Ovary (tissue), 9 donors: ENCODE results near the gene LRRIQ1. TPM values are rescaled to one million over a fixed set of nuclear protein-coding genes. Genes with fewer than 3 reads are reported as not detected.

Source experiments
- DNase-seq, 5 donors: peaks; one replicate each; pipeline ENCODE4 v3.0.0-alpha.2; 2019 to 2020
- H3K27ac ChIP-seq, 2 donors: fragments of 200-600 bp; one replicate each; pipeline versions ENCODE4 v1.5.1 to v1.8.0; 2019 to 2022
- H3K27me3 ChIP-seq: fragments of 200-600 bp; one replicate; pipeline ENCODE4 v1.8.0; 2022
- H3K36me3 ChIP-seq: fragments of 200-600 bp; sonication (generic); one replicate; pipeline ENCODE4 v1.5.1; 2019
- H3K4me1 ChIP-seq: one replicate; pipeline ENCODE4 v1.8.1; 2013; ENCODE audit warnings: mild to moderate bottlenecking, moderate library complexity; ENCODE audit not compliant: insufficient read depth
- H3K4me3 ChIP-seq: fragments of 200-600 bp; sonication (generic); one replicate; pipeline ENCODE4 v1.5.1; 2017
- H3K9me3 ChIP-seq, 2 donors: fragments of 200-600 bp in 1 of 2; sonication (generic) in 1 of 2; one replicate each; pipeline versions ENCODE4 v1.5.1 to v1.8.1; 2013 to 2019; ENCODE audit warnings: mild to moderate bottlenecking in 1 of 2, moderate library complexity in 1 of 2
- EP300 ChIP-seq: sonication (generic); formaldehyde crosslinking; IDR thresholded peaks from one replicate; pipeline ENCODE4 v1.6.1; 2017; ENCODE audit warnings: antibody characterized with exemption
- POLR2A ChIP-seq: fragments of 450-650 bp; IDR thresholded peaks from one replicate; pipeline ENCODE4 v1.6.1; 2017; ENCODE audit warnings: antibody characterized with exemption, mild to moderate bottlenecking, moderate library complexity
- WGBS, 3 donors: extraction: QIAGEN DNeasy Blood & Tissue Kit in 1 of 3; methylation state at CpG; one replicate each; pipeline versions ENCODE4 v1.1.5 to v1.1.7; 2013 to 2017; 5-methylcytosine and 5-hydroxymethylcytosine counted together
- intact Hi-C, 4 donors: fragments of 100-400 bp; cut with DNase I; formaldehyde crosslinking; loops; one replicate each; pipeline versions ENCODE4 v1.11.0 to v1.15.1; 2022 to 2023
- polyA plus RNA-seq, 2 donors: library from polyadenylated mRNA; stranded (reverse); fragments of 200-250 nt in 1 of 2; fragments of 350-450 nt in 1 of 2; fragmentation: Illumina TruSeq in 1 of 2; extraction: RNeasy Lipid Tissue Mini Kit (QIAGEN cat#74804) in 1 of 2; gene quantifications; one replicate each; pipeline ENCODE4 v1.2.3, GENCODE V29; 2013 to 2014
- total RNA-seq, 7 donors: library from RNA; depleted of rRNA in 2 of 7; stranded (reverse); fragments of >200 nt in 2 of 7; fragmentation: NEBNext Ultra II Directional in 3 of 7; extraction: Animal tissue kit (Norgen Biotek cat#: 25700) in 3 of 7; gene quantifications; one replicate each; pipeline versions ENCODE4 v1.1.0 to v1.2.4, GENCODE V29; 2016 to 2023
- TF ChIP-seq, protein P1 (sequence below), 3 donors: fragments of 450-650 bp in 2 of 3; fragments of 200-600 bp in 1 of 3; IDR thresholded peaks; one replicate each; pipeline versions ENCODE4 v1.5.1 to v1.8.0; 2016 to 2022; ENCODE audit warnings: antibody characterized with exemption in 3 of 3, mild to moderate bottlenecking in 1 of 3
- donor health status: DM: no; HTN: no; CAD: no; lungs with moderate emphysema.
- donor health status: DM: no; HTN: no; CAD: no.
- donor health status: Bipolar disorder and iron deficiency.
- donor health status: DM: yes; HTN: yes; CAD: no.
- donor health status: DM: no; HTN: no; CAD: no.
- donor health status: DM: yes; HTN: yes; CAD: no.

The LRRIQ1 gene
- total and polyA plus RNA-seq, 9 donors = 0.04 to 18.6 (median 1.2) TPM; not detected in 1

DNA sequence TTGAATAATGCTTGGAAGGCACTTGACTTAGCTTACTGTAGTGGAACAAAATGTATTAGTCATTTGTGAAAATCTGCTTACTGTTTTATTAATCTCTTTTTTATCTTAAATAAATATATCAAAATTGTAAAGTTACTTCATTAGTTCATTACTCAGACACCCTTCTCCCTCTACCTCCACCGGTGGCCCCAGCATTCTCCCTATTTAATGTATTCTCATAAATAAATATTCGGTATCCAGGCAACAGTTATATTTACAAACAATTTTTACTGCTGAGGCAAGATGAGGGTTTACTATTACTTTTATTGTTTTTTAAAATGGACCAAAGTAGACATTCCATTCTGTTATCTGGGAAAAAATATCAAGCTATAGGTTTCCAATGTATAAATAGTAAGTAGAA lies 224.3 kb downstream of the LRRIQ1 start:
- DNase-seq = no peak
- intact Hi-C loops = no loop called here
- Histone ChIP-seq H3K36me3 (no peaks in the 10 kb centered on the region), H3K4me3 (no peak overlapping the region), H3K27ac (no peak overlapping the region), H3K4me1 (no peaks in the 10 kb centered on the region), H3K9me3 (no peaks in the 10 kb centered on the region), H3K27me3 (no peaks in the 10 kb centered on the region)
- TF ChIP-seq POLR2A = no peak
- no peak for TF ChIP-seq EP300
- 73 to 86% (median 79%) methylated on average over 2 of the region's 2 CpGs for WGBS, 3 donors

DNA sequence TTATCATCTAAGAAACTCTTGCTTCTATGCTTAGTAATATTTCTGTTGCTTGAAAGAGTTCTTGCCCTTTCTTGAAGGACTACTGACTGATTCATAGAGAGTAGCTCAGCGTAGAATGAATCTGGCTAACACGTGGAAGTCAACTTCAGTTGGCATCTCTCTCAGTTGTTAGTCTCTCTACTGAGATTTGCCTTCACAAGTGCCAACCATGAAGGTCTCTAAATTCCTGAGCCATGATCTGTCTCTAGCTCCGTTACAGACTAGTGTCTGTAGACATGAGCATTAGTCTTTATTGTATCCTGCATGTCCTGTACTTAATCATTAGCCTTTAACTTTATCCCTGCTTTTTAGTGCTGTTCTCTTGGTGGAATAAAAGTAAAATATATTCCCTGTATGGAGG lies 224.7 kb downstream of the LRRIQ1 start:
- intact Hi-C loops = no loop called here

DNA sequence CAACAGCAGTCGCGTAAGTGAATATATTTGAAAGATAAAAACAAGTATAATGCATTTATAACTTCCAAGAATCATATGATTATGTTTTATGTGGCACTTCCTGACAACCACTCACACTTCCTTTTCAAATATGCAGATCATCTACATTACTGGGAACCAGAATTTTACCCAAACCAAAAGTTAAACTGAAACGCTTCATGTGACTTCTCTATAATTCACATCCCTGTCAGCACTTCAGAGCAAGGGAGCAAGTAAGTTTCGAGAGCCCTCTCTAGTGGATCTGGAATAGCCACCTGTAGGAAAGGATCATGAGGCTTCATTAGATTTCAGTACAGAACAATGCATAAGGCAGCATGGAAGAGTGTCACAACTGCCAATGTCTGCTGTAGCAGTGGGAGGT lies 230.2 kb downstream of the LRRIQ1 start:
- WGBS, 3 donors = 63 to 73% (median 66%) methylated on average over 4 of the region's 4 CpGs
- TF ChIP-seq, protein P1, sequence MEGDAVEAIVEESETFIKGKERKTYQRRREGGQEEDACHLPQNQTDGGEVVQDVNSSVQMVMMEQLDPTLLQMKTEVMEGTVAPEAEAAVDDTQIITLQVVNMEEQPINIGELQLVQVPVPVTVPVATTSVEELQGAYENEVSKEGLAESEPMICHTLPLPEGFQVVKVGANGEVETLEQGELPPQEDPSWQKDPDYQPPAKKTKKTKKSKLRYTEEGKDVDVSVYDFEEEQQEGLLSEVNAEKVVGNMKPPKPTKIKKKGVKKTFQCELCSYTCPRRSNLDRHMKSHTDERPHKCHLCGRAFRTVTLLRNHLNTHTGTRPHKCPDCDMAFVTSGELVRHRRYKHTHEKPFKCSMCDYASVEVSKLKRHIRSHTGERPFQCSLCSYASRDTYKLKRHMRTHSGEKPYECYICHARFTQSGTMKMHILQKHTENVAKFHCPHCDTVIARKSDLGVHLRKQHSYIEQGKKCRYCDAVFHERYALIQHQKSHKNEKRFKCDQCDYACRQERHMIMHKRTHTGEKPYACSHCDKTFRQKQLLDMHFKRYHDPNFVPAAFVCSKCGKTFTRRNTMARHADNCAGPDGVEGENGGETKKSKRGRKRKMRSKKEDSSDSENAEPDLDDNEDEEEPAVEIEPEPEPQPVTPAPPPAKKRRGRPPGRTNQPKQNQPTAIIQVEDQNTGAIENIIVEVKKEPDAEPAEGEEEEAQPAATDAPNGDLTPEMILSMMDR (IDR thresholded peaks at IDR 0.05) = no peak
- TF ChIP-seq EP300 (no peak), POLR2A (no peak)
- intact Hi-C loops = no loop called here

More for the DNA sequence above, 224.7 kb downstream of the LRRIQ1 start:
- TF ChIP-seq, protein P1 (IDR thresholded peaks at IDR 0.05) = no peak
- no peak for TF ChIP-seq POLR2A
- no peak for TF ChIP-seq EP300
- Histone ChIP-seq H3K27me3 (no peaks in the 10 kb centered on the region), H3K9me3 (no peaks in the 10 kb centered on the region), H3K4me1 (no peaks in the 10 kb centered on the region), H3K4me3 (no peak overlapping the region), H3K36me3 (no peaks in the 10 kb centered on the region), H3K27ac (no peak overlapping the region)
- DNase-seq = no peak
- WGBS, 3 donors = 54 to 71% (median 65%) methylated on average over 3 of the region's 3 CpGs

DNA sequence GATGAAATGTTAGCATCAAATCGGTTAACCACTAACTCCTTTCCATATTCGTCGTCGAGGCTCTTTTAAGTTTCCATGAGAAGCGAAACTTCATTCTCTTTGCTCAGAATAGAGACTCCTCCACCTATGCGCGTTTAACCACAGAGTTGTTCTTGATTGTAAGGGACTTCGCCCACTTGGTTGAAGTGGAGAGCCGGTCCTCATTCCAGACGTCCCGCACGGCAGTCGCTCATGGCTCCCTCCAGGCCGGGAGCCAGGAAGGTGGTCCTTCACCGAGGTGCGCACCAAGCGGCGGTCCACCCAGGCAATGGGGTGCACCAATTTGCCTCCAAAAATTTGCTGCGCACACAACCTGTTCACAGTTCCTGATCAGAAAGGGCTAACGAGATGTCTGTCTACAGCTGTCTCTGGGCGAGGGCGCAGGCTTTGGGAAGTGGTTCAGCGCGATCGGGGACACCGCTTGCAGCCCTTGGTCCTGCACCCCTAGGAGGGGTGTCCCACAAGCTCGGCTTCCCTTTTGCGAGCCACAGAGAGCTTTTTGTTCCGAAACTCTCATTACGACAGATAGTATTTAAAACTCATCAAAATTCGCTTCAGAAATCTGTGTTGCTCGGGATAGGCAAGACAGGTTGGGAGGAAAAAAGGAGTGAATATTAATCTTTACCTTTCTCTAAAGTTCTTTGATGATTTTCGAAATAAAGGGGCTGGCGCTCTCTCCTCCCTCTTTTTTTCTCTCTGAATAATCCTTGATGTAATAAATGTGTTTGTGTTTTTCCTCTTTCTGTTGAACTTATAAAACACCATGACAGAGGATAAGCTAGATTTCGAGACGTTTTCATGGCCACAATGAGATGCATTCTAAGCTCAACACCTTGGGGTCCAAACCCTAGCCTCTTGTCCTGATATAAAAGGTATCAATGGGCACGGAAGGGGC lies 237.5 kb downstream of the LRRIQ1 start:
- Histone ChIP-seq H3K4me3 (no peak overlapping the region), H3K27ac (no peak overlapping the region), H3K9me3 (peaks cover 0 to 7% of the 10 kb centered on the region in 2 donors), H3K27me3 (no peaks in the 10 kb centered on the region), H3K36me3 (no peaks in the 10 kb centered on the region), H3K4me1 (no peaks in the 10 kb centered on the region)
- 5 to 7% (median 7%) methylated on average over 37 of the region's 37 CpGs for WGBS, 3 donors
- TF ChIP-seq, protein P1 (IDR thresholded peaks at IDR 0.05) = no peak
- TF ChIP-seq EP300 (no peak), POLR2A (no peak)
- intact Hi-C loops = no loop called here
- DNase-seq = peak in 1 of 5 donors; percentile 6

More for the DNA sequence above, 230.2 kb downstream of the LRRIQ1 start:
- no peak for DNase-seq
- no peak overlapping the region for H3K4me3 ChIP-seq
- no peaks in the 10 kb centered on the region for H3K9me3 ChIP-seq
- H3K36me3 ChIP-seq = no peaks in the 10 kb centered on the region
- no peaks in the 10 kb centered on the region for H3K27me3 ChIP-seq
- H3K27ac ChIP-seq = no peak overlapping the region
- H3K4me1 ChIP-seq = no peaks in the 10 kb centered on the region

DNA sequence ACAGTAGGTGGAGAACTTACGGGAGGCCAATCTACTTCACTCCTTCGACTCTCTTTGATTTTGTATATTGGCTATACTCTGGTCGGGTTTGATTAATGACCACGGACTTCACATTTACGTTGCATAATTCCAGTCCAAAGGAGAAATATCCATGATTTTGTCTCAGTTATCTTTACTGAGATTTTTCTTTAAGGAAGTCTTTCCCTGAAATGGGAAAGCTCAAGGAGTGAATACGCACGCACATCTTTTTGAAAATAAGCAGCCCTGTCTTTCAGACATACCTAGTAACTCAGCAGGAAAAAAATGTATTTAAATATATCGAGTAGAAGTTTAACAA lies 238.1 kb downstream of the LRRIQ1 start:
- H3K4me1 ChIP-seq = no peaks in the 10 kb centered on the region
- no peak overlapping the region for H3K4me3 ChIP-seq
- intact Hi-C loops = no loop called here
- H3K36me3 ChIP-seq = no peaks in the 10 kb centered on the region
- 15 to 23% (median 17%) methylated on average over 8 of the region's 8 CpGs for WGBS, 3 donors
- H3K27me3 ChIP-seq = no peaks in the 10 kb centered on the region
- no peak overlapping the region for H3K27ac ChIP-seq
- DNase-seq = no peak
- TF ChIP-seq, protein P1 (IDR thresholded peaks at IDR 0.05) = no peak
- TF ChIP-seq POLR2A = no peak
- no peak for TF ChIP-seq EP300
- peaks cover 0 to 7% of the 10 kb centered on the region in 2 donors for H3K9me3 ChIP-seq
